H9 (cell line): ENCODE results near the gene EPHB2. TPM values are rescaled to one million over a fixed set of nuclear protein-coding genes. Genes with fewer than 3 reads are reported as not detected.

Experiments
- DNase-seq: peaks from one replicate; pipeline ENCODE4 v3.0.0-alpha.2; 2017
- H2AFZ ChIP-seq: one replicate; pipeline ENCODE4 v1.6.1; 2013; ENCODE audit warnings: mild to moderate bottlenecking, low read length, control low read depth, moderate library complexity
- H2AK5ac ChIP-seq: 2 replicates; pipeline ENCODE4 v1.6.1; 2013; ENCODE audit warnings: low read length, control low read depth, mixed read lengths; ENCODE audit not compliant: insufficient read length
- H2BK120ac ChIP-seq: one replicate; pipeline ENCODE4 v1.6.1; 2013; ENCODE audit warnings: low read depth, mild to moderate bottlenecking, low read length, control low read depth, inconsistent platforms; ENCODE audit not compliant: poor library complexity, severe bottlenecking
- H2BK12ac ChIP-seq: 2 replicates; pipeline ENCODE4 v1.6.1; 2013; ENCODE audit warnings: low read length, control low read depth, mixed read lengths, low read depth; ENCODE audit not compliant: insufficient read length
- H2BK15ac ChIP-seq: 2 replicates; pipeline ENCODE4 v1.6.1; 2013; ENCODE audit warnings: low read depth, low read length, control low read depth
- H2BK20ac ChIP-seq: one replicate; pipeline ENCODE4 v1.6.1; 2013; ENCODE audit warnings: low read depth, mild to moderate bottlenecking, low read length, control low read depth, inconsistent platforms; ENCODE audit not compliant: poor library complexity, severe bottlenecking
- H2BK5ac ChIP-seq: 2 replicates; pipeline ENCODE4 v1.6.1; 2013; ENCODE audit warnings: low read length, control low read depth, mixed read lengths; ENCODE audit not compliant: insufficient read length
- H3K14ac ChIP-seq: 2 replicates; pipeline ENCODE4 v1.6.1; 2013; ENCODE audit warnings: low read length, control low read depth; ENCODE audit not compliant: insufficient read depth
- H3K18ac ChIP-seq: 2 replicates; pipeline ENCODE4 v1.6.1; 2013; ENCODE audit warnings: low read depth, mild to moderate bottlenecking, mixed read lengths, low read length, control low read depth; ENCODE audit not compliant: insufficient read length
- H3K23ac ChIP-seq: 2 replicates; pipeline ENCODE4 v1.6.1; 2013; ENCODE audit warnings: low read length, control low read depth, mixed read lengths, low read depth; ENCODE audit not compliant: insufficient read length
- H3K23me2 ChIP-seq: 2 replicates; pipeline ENCODE4 v1.6.1; 2013; ENCODE audit warnings: low read depth, mild to moderate bottlenecking, mixed read lengths, low read length, control low read depth; ENCODE audit not compliant: insufficient read length, poor library complexity, severe bottlenecking
- H3K27ac ChIP-seq: 2 replicates; pipeline ENCODE4 v1.5.1; 2013; ENCODE audit warnings: low read length, control low read depth, mixed read lengths, low read depth; ENCODE audit not compliant: insufficient read length
- H3K27me3 ChIP-seq: 2 replicates; pipeline ENCODE4 v1.6.1; 2013; ENCODE audit warnings: low read length, control low read depth, inconsistent platforms; ENCODE audit not compliant: insufficient read depth
- H3K4ac ChIP-seq: 2 replicates; pipeline ENCODE4 v1.6.1; 2013; ENCODE audit warnings: low read depth, mild to moderate bottlenecking, control low read depth, inconsistent platforms, low read length, moderate library complexity
- H3K4me1 ChIP-seq: 2 replicates; pipeline ENCODE4 v1.6.1; 2013; ENCODE audit warnings: low read length, control low read depth, inconsistent platforms; ENCODE audit not compliant: insufficient read depth
- H3K4me2 ChIP-seq: 2 replicates; pipeline ENCODE4 v1.6.1; 2013; ENCODE audit warnings: low read length, control low read depth, mixed read lengths; ENCODE audit not compliant: insufficient read length, insufficient read depth
- H3K56ac ChIP-seq: 2 replicates; pipeline ENCODE4 v1.6.1; 2013; ENCODE audit warnings: low read depth, mild to moderate bottlenecking, mixed read lengths, low read length, control low read depth; ENCODE audit not compliant: insufficient read length
- H3K79me1 ChIP-seq: 2 replicates; pipeline ENCODE4 v1.6.1; 2013; ENCODE audit warnings: low read depth, mild to moderate bottlenecking, moderate library complexity, low read length, control low read depth, inconsistent platforms; ENCODE audit not compliant: insufficient read depth, poor library complexity, severe bottlenecking
- H3K79me2 ChIP-seq: 2 replicates; pipeline ENCODE4 v1.6.1; 2013; ENCODE audit warnings: low read length, control low read depth, inconsistent platforms; ENCODE audit not compliant: insufficient read depth
- H3K9ac ChIP-seq: 2 replicates; pipeline ENCODE4 v1.6.1; 2013; ENCODE audit warnings: low read length, control low read depth, mixed read lengths; ENCODE audit not compliant: insufficient read length; ENCODE audit errors: extremely low read depth
- H3K9me3 ChIP-seq: one replicate; pipeline ENCODE4 v1.6.1; 2013; ENCODE audit warnings: low read depth, low read length, inconsistent platforms; ENCODE audit not compliant: control insufficient read depth
- H3T11ph ChIP-seq: one replicate; pipeline ENCODE4 v1.6.1; 2013; ENCODE audit warnings: mild to moderate bottlenecking, low read length, control low read depth, inconsistent platforms
- H4K20me1 ChIP-seq: one replicate; pipeline ENCODE4 v1.6.1; 2013; ENCODE audit not compliant: control insufficient read depth, insufficient read length, insufficient read depth
- H4K5ac ChIP-seq: 2 replicates; pipeline ENCODE4 v1.6.1; 2013; ENCODE audit warnings: low read depth, mild to moderate bottlenecking, mixed read lengths, low read length, control low read depth; ENCODE audit not compliant: insufficient read length
- H4K8ac ChIP-seq: replicated peaks from 2 replicates; pipeline ENCODE4 v1.6.1; 2013; ENCODE audit warnings: low read length, control low read depth, mixed read lengths, low read depth; ENCODE audit not compliant: insufficient read length
- H4K91ac ChIP-seq: 2 replicates; pipeline ENCODE4 v1.6.1; 2013; ENCODE audit warnings: low read depth, mild to moderate bottlenecking, moderate library complexity, mixed read lengths, low read length, control low read depth; ENCODE audit not compliant: insufficient read length
- H3K27ac Mint-ChIP-seq, 3 experiments: 2 replicates in 2 of 3; 3 replicates in 1 of 3; pipeline ENCODE4 v1.8.0; 2020 to 2021; ENCODE audit warnings: mixed read lengths in 3 of 3, mild to moderate bottlenecking in 1 of 3, moderate library complexity in 1 of 3
- H3K27me3 Mint-ChIP-seq: 2 replicates; pipeline ENCODE4 v1.8.0; 2021; ENCODE audit warnings: low read depth, mild to moderate bottlenecking, moderate library complexity, mixed read lengths
- H3K36me3 Mint-ChIP-seq, 3 experiments: 2 replicates in 2 of 3; 3 replicates in 1 of 3; pipeline ENCODE4 v1.8.0; 2020 to 2021; ENCODE audit warnings: low read depth in 3 of 3, mixed read lengths in 3 of 3; ENCODE audit not compliant: insufficient read depth in 1 of 3
- H3K4me1 Mint-ChIP-seq, 2 experiments: 2 replicates each; pipeline ENCODE4 v1.8.0; 2020; ENCODE audit warnings: mixed read lengths in 2 of 2
- H3K4me3 Mint-ChIP-seq, 2 experiments: 2 replicates in 1 of 2; 3 replicates in 1 of 2; pipeline ENCODE4 v1.8.0; 2020 to 2021; ENCODE audit warnings: mild to moderate bottlenecking in 2 of 2, mixed read lengths in 2 of 2, moderate library complexity in 1 of 2
- H3K9me3 Mint-ChIP-seq, 2 experiments: 2 replicates in 1 of 2; 3 replicates in 1 of 2; pipeline ENCODE4 v1.8.0; 2020; ENCODE audit warnings: mild to moderate bottlenecking in 2 of 2, mixed read lengths in 2 of 2, moderate library complexity in 1 of 2
- CTCF ChIP-seq: fragments of 200-600 bp; sonication (generic); conservative IDR thresholded peaks from 3 replicates; pipeline ENCODE4 v1.8.0; 2021; ENCODE audit warnings: antibody characterized with exemption, mild to moderate bottlenecking
- WGBS: extraction: QIAGEN DNeasy Blood & Tissue Kit; methylation state at CpG from one replicate; pipeline ENCODE4 v1.1.7; 2013; ENCODE audit warnings: missing lambda C conversion rate, low lambda C conversion rate, mixed read lengths; ENCODE audit not compliant: insufficient read length; ENCODE audit errors: extremely low coverage; 5-methylcytosine and 5-hydroxymethylcytosine counted together
- total RNA-seq: library from RNA; stranded (reverse); gene quantifications from 2 replicates; pipeline ENCODE4 v1.2.1, GENCODE V29; 2021

Gene EPHB2
- total RNA-seq, 1 experiment from 2014 or later = 9.5 TPM

- Histone ChIP-seq H3K56ac (no peak overlapping the region), H3K23me2 (no peaks in the 10 kb centered on the region), H2BK5ac (no peak overlapping the region), H4K91ac (no peak overlapping the region), H3K79me1 (no peaks in the 10 kb centered on the region), H3T11ph (no peak overlapping the region), H3K27ac (no peak overlapping the region), H4K8ac (no peak overlapping the region), H4K20me1 (no peaks in the 10 kb centered on the region), H2BK12ac (no peak overlapping the region), H2AK5ac (no peak overlapping the region), H3K9ac (no peak overlapping the region), H2AFZ (no peak overlapping the region), H3K9me3 (no peaks in the 10 kb centered on the region), H3K4me2 (no peak overlapping the region), H3K4ac (no peak overlapping the region), H3K4me1 (no peaks in the 10 kb centered on the region), H3K27me3 (no peaks in the 10 kb centered on the region), H3K79me2 (no peaks in the 10 kb centered on the region), H3K23ac (no peak overlapping the region), H3K18ac (no peak overlapping the region), H2BK15ac (no peak overlapping the region), H2BK20ac (no peak overlapping the region), H4K5ac (no peak overlapping the region), H3K14ac (no peak overlapping the region), H2BK120ac (no peak overlapping the region)
- Mint-ChIP-seq H3K4me3 (no peak overlapping the region), H3K36me3 (no peaks in the 10 kb centered on the region), H3K27ac (no peak overlapping the region; a peak in 1 of 7 replicates), H3K9me3 (no peaks in the 10 kb centered on the region), H3K4me1 (no peaks in the 10 kb centered on the region), H3K27me3 (no peaks in the 10 kb centered on the region; the same call in none of the 2 replicates)
- TF ChIP-seq CTCF = no peak
- DNase-seq = no peak
- WGBS = no CpG with 5 or more reads among the region's 3 CpGs
Observed at GRCh38 chr1:22907528-22907927, 196.9 kb downstream of the EPHB2 start.
